ENCODE results near the gene PFKP.

The PFKP gene

GRCh38 chr10:3115685-3116084, 48.3 kb downstream of the PFKP start:
- no peak for DNase-seq (ENCODE audit: low read depth in 2 of 2)

GRCh38 chr10:3116508-3117100, 49.3 kb downstream of the PFKP start:
- no peak for DNase-seq (ENCODE audit: low read depth in 2 of 2)

GRCh38 chr10:3117486-3117885, 50.1 kb downstream of the PFKP start:
- no peak for DNase-seq (ENCODE audit: low read depth in 2 of 2)

- no peak for DNase-seq (ENCODE audit: low read depth in 2 of 2)
These were observed 51.3 kb downstream of the PFKP start for GRCh38 chr10:3118641-3119091.

- no peak for DNase-seq (ENCODE audit: low read depth in 2 of 2)
These were observed 52.6 kb downstream of the PFKP start for GRCh38 chr10:3119796-3120459.

- DNase-seq (ENCODE audit: low read depth in 2 of 2) = no peak
These were observed 54.7 kb downstream of the PFKP start for GRCh38 chr10:3122034-3122433.

- DNase-seq (ENCODE audit: low read depth in 2 of 2) = no peak
These were observed 55.3 kb downstream of the PFKP start for GRCh38 chr10:3122486-3123205.

GRCh38 chr10:3123571-3124411, 56.4 kb downstream of the PFKP start:
- no peak for DNase-seq (ENCODE audit: low read depth in 2 of 2)

- no peak for DNase-seq (ENCODE audit: low read depth in 2 of 2)
These were observed 57.2 kb downstream of the PFKP start for GRCh38 chr10:3124412-3125175.

GRCh38 chr10:3125527-3126170, 58.3 kb downstream of the PFKP start:
- DNase-seq (ENCODE audit: low read depth in 2 of 2) = no peak

GRCh38 chr10:3126249-3126648, 58.9 kb downstream of the PFKP start:
- no peak for DNase-seq (ENCODE audit: low read depth in 2 of 2)

- no peak for DNase-seq (ENCODE audit: low read depth in 2 of 2)
These were observed 59.5 kb downstream of the PFKP start for GRCh38 chr10:3126741-3127346.

GRCh38 chr10:3127921-3128320, 60.6 kb downstream of the PFKP start:
- no peak for DNase-seq (ENCODE audit: low read depth in 2 of 2)

- no peak for DNase-seq (ENCODE audit: low read depth in 2 of 2)
These were observed 61.2 kb downstream of the PFKP start for GRCh38 chr10:3128379-3129130.

GRCh38 chr10:3129581-3130340, 62.4 kb downstream of the PFKP start:
- no peak for DNase-seq (ENCODE audit: low read depth in 2 of 2)

- DNase-seq (ENCODE audit: low read depth in 2 of 2) = no peak
These were observed 63.8 kb downstream of the PFKP start for GRCh38 chr10:3131098-3131497.

GRCh38 chr10:3132036-3133025, 65.0 kb downstream of the PFKP start:
- no peak for DNase-seq (ENCODE audit: low read depth in 2 of 2)

GRCh38 chr10:3133948-3134347, 66.6 kb downstream of the PFKP start:
- DNase-seq (ENCODE audit: low read depth in 2 of 2) = no peak
